WTC11 (cell line): Measurements from ENCODE around the gene GALNT5. TPM values are rescaled to one million over a fixed set of nuclear protein-coding genes. Genes with fewer than 3 reads are reported as not detected.

ENCODE experiments used
- ATAC-seq: fragments of 200-7000 bp; cut with Tn5 transposase; 2 replicates; pipeline ENCODE4 v1.10.0; 2021; ENCODE audit warnings: mild to moderate bottlenecking, moderate library complexity
- CTCF ChIA-PET: fragments of 300-600 bp; sonication (Branson Sonifier 250); formaldehyde crosslinking; loops from one replicate; lab custom pipeline; 2021; ENCODE audit warnings: antibody characterized with exemption; lab: Charles Lee
- POLR2A ChIA-PET: fragments of 350-600 bp; sonication (Branson Sonifier 250); formaldehyde crosslinking; loops from one replicate; lab custom pipeline; 2021; ENCODE audit warnings: antibody characterized with exemption; lab: Charles Lee
- DNase-seq: peaks from one replicate; pipeline ENCODE4 v3.0.0; 2021; ENCODE audit warnings: low spot score
- H3K27ac Mint-ChIP-seq: 2 replicates; pipeline ENCODE4 v1.8.0; 2021; ENCODE audit warnings: mixed read lengths
- H3K27me3 Mint-ChIP-seq: 2 replicates; pipeline ENCODE4 v1.8.0; 2021; ENCODE audit warnings: low read depth, mild to moderate bottlenecking, moderate library complexity, mixed read lengths
- H3K36me3 Mint-ChIP-seq: 2 replicates; pipeline ENCODE4 v1.8.0; 2021; ENCODE audit warnings: mixed read lengths
- H3K4me1 Mint-ChIP-seq: 2 replicates; pipeline ENCODE4 v1.8.0; 2022; ENCODE audit warnings: mixed read lengths
- H3K4me3 Mint-ChIP-seq: 2 replicates; pipeline ENCODE4 v1.8.0; 2021; ENCODE audit warnings: mild to moderate bottlenecking, moderate library complexity, mixed read lengths
- H3K9me3 Mint-ChIP-seq: 2 replicates; pipeline ENCODE4 v1.8.0; 2021; ENCODE audit warnings: mixed read lengths
- CREM ChIP-seq: sonication (generic); formaldehyde crosslinking; IDR thresholded peaks from 2 replicates; pipeline ENCODE4 v1.8.1; 2022; ENCODE audit warnings: mild to moderate bottlenecking, missing genetic modification reagents, moderate library complexity
- ELF4 ChIP-seq: sonication (generic); formaldehyde crosslinking; IDR thresholded peaks from 2 replicates; pipeline ENCODE4 v1.8.1; 2022; ENCODE audit warnings: low read depth, mild to moderate bottlenecking, moderate library complexity, missing genetic modification reagents
- ESRRA ChIP-seq: sonication (generic); formaldehyde crosslinking; IDR thresholded peaks from 2 replicates; pipeline ENCODE4 v1.8.1; 2022; ENCODE audit warnings: mild to moderate bottlenecking, missing genetic modification reagents, borderline replicate concordance
- ETV6 ChIP-seq: sonication (generic); formaldehyde crosslinking; IDR thresholded peaks from 2 replicates; pipeline ENCODE4 v1.8.1; 2022; ENCODE audit warnings: mild to moderate bottlenecking, missing genetic modification reagents
- FOXJ3 ChIP-seq: sonication (generic); formaldehyde crosslinking; IDR thresholded peaks from 2 replicates; pipeline ENCODE4 v1.9.0; 2021; ENCODE audit warnings: missing genetic modification reagents, mild to moderate bottlenecking, borderline replicate concordance
- HMGA2 ChIP-seq: fragments of 250-450 bp; sonication (Bioruptor Pico); IDR thresholded peaks from 2 replicates; pipeline ENCODE4 v1.4.0; 2021; ENCODE audit warnings: mild to moderate bottlenecking, moderate library complexity
- NFE2L1 ChIP-seq: sonication (generic); formaldehyde crosslinking; IDR thresholded peaks from 2 replicates; pipeline ENCODE4 v1.8.1; 2023; ENCODE audit warnings: missing genetic modification reagents
- SOX15 ChIP-seq: fragments of 250-450 bp; sonication (Bioruptor Pico); IDR thresholded peaks from 2 replicates; pipeline ENCODE4 v1.9.0; 2021; ENCODE audit warnings: mild to moderate bottlenecking
- ZNF396 ChIP-seq: fragments of 250-450 bp; sonication (Bioruptor Pico); IDR thresholded peaks from 2 replicates; pipeline ENCODE4 v1.8.0; 2021; ENCODE audit warnings: mild to moderate bottlenecking, moderate library complexity, borderline replicate concordance
- total RNA-seq: library from RNA; stranded (reverse); gene quantifications from 3 replicates; pipeline ENCODE4 v1.2.3, GENCODE V29; 2021
- TF ChIP-seq, protein P1 (sequence below): sonication (generic); formaldehyde crosslinking; IDR thresholded peaks from 2 replicates; pipeline ENCODE4 v1.8.1; 2022; ENCODE audit warnings: low read depth, mild to moderate bottlenecking, moderate library complexity, missing genetic modification reagents, borderline replicate concordance
- TF ChIP-seq, protein P2 (sequence below): fragments of 250-450 bp; sonication (Bioruptor Pico); IDR thresholded peaks from 2 replicates; pipeline ENCODE4 v1.9.0; 2021; ENCODE audit warnings: mild to moderate bottlenecking, borderline replicate concordance
- TF ChIP-seq, protein P3 (sequence below): sonication (generic); formaldehyde crosslinking; IDR thresholded peaks from 2 replicates; pipeline ENCODE4 v1.8.0; 2022; ENCODE audit warnings: mild to moderate bottlenecking, missing genetic modification reagents
- TF ChIP-seq, protein P4 (sequence below): sonication (generic); formaldehyde crosslinking; IDR thresholded peaks from 2 replicates; pipeline ENCODE4 v1.8.0; 2022; ENCODE audit warnings: missing genetic modification reagents
- TF ChIP-seq, protein P5 (sequence below): sonication (generic); formaldehyde crosslinking; IDR thresholded peaks from 2 replicates; pipeline ENCODE4 v1.8.1; 2022; ENCODE audit warnings: low read depth, missing genetic modification reagents, borderline replicate concordance
- TF ChIP-seq, protein P6 (sequence below): fragments of 250-450 bp; sonication (Bioruptor Pico); conservative IDR thresholded peaks from 2 replicates; pipeline ENCODE4 v1.9.0; 2021; ENCODE audit warnings: mild to moderate bottlenecking
- TF ChIP-seq, protein P7 (sequence below): sonication (generic); formaldehyde crosslinking; IDR thresholded peaks from 2 replicates; pipeline ENCODE4 v1.8.1; 2022; ENCODE audit warnings: mild to moderate bottlenecking, missing genetic modification reagents, moderate library complexity, borderline replicate concordance

The GALNT5 gene
- total RNA-seq, 1 experiment from 2014 or later, result 0.17 TPM

DNA sequence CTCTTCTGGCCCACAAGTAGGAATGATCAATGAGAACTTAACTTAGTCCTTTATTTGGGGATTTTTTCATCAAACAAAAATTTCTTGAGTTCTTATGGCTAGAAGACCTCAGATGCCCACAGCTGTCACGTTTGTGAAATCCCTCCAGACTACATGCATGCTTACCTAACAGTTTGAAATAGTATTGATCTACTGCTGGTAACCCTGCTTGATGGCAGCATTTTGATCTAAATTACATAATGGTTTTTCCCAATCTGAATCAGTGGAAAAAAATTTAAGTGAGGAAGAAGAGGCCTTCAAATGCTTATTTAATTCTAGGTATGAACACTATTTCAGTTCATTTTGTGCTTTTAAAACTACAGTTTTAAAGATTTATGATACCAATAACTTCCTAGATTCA, 54.2 kb downstream of the GALNT5 start:
- Mint-ChIP-seq H3K27me3 (no peaks in the 10 kb centered on the region), H3K9me3 (no peaks in the 10 kb centered on the region), H3K36me3 (no peaks in the 10 kb centered on the region), H3K4me1 (peaks cover 35% of the 10 kb centered on the region), H3K4me3 (no peak overlapping the region), H3K27ac (no peak overlapping the region)
- no peak for DNase-seq
- no peak for TF ChIP-seq NFE2L1 (CRISPR knock-in tag)
- TF ChIP-seq, protein P1, sequence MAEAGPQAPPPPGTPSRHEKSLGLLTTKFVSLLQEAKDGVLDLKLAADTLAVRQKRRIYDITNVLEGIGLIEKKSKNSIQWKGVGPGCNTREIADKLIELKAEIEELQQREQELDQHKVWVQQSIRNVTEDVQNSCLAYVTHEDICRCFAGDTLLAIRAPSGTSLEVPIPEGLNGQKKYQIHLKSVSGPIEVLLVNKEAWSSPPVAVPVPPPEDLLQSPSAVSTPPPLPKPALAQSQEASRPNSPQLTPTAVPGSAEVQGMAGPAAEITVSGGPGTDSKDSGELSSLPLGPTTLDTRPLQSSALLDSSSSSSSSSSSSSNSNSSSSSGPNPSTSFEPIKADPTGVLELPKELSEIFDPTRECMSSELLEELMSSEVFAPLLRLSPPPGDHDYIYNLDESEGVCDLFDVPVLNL (CRISPR knock-in tag), result no peak
- TF ChIP-seq ZNF396 (CRISPR knock-in tag), result no peak
- TF ChIP-seq SOX15, result no peak
- no peak for TF ChIP-seq FOXJ3
- no peak for TF ChIP-seq HMGA2
- no peak for TF ChIP-seq ESRRA
- TF ChIP-seq, protein P2, sequence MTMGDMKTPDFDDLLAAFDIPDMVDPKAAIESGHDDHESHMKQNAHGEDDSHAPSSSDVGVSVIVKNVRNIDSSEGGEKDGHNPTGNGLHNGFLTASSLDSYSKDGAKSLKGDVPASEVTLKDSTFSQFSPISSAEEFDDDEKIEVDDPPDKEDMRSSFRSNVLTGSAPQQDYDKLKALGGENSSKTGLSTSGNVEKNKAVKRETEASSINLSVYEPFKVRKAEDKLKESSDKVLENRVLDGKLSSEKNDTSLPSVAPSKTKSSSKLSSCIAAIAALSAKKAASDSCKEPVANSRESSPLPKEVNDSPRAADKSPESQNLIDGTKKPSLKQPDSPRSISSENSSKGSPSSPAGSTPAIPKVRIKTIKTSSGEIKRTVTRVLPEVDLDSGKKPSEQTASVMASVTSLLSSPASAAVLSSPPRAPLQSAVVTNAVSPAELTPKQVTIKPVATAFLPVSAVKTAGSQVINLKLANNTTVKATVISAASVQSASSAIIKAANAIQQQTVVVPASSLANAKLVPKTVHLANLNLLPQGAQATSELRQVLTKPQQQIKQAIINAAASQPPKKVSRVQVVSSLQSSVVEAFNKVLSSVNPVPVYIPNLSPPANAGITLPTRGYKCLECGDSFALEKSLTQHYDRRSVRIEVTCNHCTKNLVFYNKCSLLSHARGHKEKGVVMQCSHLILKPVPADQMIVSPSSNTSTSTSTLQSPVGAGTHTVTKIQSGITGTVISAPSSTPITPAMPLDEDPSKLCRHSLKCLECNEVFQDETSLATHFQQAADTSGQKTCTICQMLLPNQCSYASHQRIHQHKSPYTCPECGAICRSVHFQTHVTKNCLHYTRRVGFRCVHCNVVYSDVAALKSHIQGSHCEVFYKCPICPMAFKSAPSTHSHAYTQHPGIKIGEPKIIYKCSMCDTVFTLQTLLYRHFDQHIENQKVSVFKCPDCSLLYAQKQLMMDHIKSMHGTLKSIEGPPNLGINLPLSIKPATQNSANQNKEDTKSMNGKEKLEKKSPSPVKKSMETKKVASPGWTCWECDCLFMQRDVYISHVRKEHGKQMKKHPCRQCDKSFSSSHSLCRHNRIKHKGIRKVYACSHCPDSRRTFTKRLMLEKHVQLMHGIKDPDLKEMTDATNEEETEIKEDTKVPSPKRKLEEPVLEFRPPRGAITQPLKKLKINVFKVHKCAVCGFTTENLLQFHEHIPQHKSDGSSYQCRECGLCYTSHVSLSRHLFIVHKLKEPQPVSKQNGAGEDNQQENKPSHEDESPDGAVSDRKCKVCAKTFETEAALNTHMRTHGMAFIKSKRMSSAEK (CRISPR knock-in tag), result no peak
- TF ChIP-seq ELF4 (CRISPR knock-in tag), result no peak
- TF ChIP-seq, protein P3, sequence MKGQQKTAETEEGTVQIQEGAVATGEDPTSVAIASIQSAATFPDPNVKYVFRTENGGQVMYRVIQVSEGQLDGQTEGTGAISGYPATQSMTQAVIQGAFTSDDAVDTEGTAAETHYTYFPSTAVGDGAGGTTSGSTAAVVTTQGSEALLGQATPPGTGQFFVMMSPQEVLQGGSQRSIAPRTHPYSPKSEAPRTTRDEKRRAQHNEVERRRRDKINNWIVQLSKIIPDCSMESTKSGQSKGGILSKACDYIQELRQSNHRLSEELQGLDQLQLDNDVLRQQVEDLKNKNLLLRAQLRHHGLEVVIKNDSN (CRISPR knock-in tag), result no peak
- TF ChIP-seq, protein P4, sequence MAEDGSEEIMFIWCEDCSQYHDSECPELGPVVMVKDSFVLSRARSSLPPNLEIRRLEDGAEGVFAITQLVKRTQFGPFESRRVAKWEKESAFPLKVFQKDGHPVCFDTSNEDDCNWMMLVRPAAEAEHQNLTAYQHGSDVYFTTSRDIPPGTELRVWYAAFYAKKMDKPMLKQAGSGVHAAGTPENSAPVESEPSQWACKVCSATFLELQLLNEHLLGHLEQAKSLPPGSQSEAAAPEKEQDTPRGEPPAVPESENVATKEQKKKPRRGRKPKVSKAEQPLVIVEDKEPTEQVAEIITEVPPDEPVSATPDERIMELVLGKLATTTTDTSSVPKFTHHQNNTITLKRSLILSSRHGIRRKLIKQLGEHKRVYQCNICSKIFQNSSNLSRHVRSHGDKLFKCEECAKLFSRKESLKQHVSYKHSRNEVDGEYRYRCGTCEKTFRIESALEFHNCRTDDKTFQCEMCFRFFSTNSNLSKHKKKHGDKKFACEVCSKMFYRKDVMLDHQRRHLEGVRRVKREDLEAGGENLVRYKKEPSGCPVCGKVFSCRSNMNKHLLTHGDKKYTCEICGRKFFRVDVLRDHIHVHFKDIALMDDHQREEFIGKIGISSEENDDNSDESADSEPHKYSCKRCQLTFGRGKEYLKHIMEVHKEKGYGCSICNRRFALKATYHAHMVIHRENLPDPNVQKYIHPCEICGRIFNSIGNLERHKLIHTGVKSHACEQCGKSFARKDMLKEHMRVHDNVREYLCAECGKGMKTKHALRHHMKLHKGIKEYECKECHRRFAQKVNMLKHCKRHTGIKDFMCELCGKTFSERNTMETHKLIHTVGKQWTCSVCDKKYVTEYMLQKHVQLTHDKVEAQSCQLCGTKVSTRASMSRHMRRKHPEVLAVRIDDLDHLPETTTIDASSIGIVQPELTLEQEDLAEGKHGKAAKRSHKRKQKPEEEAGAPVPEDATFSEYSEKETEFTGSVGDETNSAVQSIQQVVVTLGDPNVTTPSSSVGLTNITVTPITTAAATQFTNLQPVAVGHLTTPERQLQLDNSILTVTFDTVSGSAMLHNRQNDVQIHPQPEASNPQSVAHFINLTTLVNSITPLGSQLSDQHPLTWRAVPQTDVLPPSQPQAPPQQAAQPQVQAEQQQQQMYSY (CRISPR knock-in tag), result no peak
- TF ChIP-seq, protein P5, sequence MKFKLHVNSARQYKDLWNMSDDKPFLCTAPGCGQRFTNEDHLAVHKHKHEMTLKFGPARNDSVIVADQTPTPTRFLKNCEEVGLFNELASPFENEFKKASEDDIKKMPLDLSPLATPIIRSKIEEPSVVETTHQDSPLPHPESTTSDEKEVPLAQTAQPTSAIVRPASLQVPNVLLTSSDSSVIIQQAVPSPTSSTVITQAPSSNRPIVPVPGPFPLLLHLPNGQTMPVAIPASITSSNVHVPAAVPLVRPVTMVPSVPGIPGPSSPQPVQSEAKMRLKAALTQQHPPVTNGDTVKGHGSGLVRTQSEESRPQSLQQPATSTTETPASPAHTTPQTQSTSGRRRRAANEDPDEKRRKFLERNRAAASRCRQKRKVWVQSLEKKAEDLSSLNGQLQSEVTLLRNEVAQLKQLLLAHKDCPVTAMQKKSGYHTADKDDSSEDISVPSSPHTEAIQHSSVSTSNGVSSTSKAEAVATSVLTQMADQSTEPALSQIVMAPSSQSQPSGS, result no peak
- TF ChIP-seq, protein P6, sequence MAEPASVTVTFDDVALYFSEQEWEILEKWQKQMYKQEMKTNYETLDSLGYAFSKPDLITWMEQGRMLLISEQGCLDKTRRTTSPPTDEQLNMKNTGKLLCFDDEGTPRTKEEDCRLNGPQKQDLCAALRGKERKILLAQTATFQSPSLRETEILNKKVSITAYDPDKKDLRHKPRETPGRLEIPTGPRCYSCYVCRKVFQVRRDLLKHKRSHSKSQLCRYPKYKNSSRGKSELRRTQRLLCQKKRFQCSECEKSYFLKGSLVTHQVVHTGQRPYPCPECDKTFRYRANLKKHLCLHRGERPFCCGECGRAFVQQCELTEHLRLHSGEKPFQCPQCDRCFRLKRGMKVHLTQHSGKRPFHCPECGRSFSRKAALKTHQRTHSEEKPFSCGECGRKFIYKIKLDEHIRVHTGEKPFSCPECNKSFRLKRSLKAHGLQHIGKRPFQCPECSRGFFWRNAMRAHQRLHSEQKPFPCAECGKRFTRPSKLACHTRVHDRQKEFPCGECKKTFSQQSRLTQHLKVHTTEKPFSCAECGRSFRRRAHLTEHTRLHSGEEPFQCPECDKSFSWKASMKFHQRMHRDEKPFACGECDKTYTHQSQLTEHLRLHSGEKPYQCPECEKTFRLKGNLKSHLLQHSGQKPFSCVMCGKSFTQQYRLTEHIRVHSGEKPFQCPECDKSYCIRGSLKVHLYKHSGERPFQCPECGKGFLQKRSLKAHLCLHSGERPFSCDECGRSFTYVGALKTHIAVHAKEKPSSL (CRISPR knock-in tag), result no peak
- TF ChIP-seq CREM (CRISPR knock-in tag), result no peak
- TF ChIP-seq ETV6 (CRISPR knock-in tag), result no peak
- TF ChIP-seq, protein P7, sequence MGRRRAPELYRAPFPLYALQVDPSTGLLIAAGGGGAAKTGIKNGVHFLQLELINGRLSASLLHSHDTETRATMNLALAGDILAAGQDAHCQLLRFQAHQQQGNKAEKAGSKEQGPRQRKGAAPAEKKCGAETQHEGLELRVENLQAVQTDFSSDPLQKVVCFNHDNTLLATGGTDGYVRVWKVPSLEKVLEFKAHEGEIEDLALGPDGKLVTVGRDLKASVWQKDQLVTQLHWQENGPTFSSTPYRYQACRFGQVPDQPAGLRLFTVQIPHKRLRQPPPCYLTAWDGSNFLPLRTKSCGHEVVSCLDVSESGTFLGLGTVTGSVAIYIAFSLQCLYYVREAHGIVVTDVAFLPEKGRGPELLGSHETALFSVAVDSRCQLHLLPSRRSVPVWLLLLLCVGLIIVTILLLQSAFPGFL (CRISPR knock-in tag), result no peak
- ATAC-seq, result no peak
- ChIA-PET CTCF (interaction anchor here (1.4 to 2.7 kb wide), 3 partner anchors 9 to 25 kb away, joined by 8 to 13 read pairs (median 9); no protein-coding TSS in a partner anchor), POLR2A (no interaction called here)
